AG08395 (cell line): Measurements from ENCODE around the gene TPM4.
A peak's percentile ranks its signal among the peaks of the same experiment; 100 is the strongest.
"Not testable (repeated sequence)": the region's sequence is repeated elsewhere in the genome, so short reads cannot be mapped to it uniquely, and the experiment has no call there.

Experiments
- DNase-seq: peaks from one replicate; pipeline ENCODE4 v3.0.0; 2012; ENCODE audit warnings: mixed read lengths, low spot score

Gene TPM4

DNA sequence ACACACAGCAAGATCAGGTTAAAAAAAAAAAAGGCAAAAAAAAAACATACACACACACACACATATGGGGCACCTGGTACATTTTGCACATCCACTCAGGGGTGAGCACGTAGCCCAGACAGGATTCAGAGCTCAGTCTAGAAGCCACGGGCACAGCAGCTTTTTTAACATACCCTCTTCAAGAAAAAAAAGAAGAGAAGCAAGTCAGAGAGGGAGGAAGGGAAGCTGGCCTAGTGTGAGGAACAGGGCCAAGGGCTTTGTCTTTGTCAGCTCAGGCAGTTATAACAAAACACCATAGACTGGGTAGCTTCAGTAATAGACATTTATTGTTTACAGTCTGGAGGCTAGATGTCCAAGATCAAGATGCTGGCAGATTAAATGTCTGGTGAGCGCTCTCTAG, 2.3 kb upstream of the TPM4 start:
- no peak for DNase-seq

DNA sequence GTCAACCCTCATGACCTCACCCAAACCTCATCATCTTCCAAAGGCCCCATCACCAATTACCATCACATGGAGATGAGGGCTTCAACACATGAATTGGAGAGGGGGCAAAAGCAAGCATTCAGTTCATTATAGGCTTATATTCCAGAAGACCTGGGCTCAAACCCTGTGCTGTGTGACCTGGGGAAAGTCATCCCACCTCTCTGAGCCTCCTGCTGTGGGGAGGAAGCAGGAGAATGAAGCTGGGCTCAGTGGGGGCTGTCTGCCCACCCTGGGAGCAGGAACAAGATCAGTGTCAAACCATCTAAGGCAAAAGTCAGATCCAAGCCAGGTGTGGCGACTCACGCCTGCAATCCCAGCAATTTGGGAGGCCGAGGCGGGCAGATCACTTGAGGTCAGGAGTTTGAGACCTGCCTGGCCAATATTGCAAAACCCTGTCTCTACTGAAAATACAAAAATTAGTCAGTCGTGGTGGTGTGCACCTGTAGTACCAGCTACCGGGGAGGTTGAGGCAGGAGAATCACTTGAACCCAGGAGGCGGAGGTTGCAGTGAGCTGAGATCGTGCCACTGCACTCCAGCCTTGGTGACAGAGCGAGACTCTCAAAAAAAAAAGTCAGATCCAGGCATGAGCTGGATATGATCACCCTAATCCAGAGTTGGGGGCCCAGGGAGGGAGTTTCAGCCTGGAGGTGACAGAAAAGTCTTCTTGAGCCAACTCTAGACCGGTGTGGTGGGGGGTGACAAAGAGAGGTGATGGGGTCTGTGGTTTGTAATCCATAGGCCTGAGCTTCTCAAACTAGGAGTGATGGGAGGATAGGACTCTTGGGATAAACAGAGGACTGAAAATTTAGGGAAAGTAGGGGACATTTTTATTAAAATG, 1.6 kb upstream of the TPM4 start:
- no peak for DNase-seq

DNA sequence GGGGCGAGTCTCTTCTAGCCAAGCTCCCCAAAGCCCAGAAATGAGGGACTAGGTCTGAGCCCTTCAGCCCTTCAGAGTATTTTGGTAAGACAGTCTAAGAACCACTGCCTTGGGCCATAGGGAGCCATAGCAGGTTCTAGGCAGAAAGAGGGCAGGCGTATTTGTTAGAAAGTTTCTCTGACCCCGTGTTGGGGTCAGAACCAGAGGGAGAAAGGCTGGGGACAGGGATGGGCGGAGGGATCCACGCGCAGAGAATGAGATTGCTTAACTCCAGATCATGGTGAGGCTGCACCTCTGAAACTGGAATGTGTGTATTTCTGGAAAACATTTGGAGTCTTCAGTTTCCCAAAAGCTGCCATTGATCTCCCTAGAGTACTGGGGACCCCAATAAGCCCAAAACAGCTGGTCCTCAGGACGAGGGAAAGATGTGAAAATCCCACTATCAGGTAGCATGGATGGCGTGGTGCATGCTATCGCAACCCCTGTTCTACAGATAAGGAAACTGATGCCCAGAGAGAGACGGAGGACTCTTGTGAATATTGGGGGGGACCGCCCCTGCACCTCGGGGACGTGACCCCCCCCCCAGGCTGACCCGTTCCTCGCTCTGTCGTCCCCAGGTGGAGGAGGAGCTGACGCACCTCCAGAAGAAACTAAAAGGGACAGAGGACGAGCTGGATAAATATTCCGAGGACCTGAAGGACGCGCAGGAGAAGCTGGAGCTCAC, 703 bp upstream of the TPM4 start:
- DNase-seq: no peak

DNA sequence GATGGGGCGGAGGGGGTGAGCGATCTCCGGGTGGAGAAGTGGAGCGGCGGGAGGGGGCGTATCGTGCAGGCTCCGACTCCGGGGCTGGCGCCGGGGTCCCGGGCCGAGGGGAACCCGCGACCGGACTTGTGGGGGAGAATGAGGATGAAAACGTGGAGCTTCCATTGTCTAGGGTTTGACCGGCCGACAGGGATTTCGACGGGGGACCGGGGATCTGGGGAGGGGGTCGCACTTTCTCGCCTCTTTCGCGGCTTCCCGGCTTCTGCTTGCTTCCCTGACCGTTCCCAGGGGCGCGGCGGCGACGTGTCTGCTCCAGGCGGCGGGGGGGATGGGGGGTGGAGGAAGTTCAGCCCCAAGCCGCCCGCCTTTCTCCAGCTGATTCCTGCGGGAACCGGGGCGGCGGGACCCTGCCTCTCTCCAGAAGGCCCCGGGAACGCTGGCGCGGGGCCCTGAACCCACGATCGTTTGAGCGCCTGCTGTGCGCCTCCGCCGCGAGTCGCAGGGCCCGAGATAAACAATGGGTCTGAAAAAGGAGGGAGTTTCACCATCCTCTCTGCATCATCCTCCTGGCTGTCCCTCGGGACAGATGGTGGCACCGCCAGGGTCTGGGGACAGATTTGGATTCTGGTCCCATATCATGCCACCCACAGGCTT, 790 bp downstream of the TPM4 start:
- DNase-seq: no peak

DNA sequence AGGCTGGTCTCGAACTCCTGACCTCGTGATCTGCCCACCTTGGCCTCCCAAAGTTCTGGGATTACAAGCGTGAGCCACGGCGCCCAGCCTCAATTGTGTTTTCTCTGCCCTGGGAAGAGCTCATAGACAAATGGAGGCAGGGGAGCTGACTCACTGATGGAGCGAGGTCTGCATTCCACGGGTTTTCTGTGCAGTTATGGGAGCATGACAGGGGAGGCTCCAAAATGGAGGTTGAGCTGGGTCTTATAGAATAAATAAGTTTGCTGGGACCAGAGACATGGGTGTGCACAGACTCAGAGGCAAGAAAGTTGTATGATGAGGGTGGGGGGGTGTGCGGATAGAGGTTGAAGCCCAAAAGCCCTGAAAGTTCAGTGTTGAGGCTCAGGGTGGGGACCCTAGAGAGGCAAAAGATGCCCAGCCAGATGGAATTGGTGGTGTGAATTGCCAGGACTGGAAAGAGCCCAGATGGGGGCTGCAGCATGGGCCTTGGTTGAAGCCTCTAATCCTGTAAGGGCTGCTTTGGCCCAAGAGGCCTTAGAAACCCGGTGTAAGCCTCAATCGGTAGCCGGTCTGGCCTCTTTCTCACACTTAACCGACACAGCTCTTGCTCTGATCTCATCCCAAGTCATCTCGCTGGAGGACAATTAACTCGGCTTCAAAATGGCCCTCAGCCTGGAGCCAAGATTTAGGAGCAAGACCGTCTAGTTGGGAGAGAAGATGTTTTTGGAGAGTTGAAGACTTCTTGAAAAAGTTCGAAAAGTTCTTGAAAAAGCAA, 1.9 kb downstream of the TPM4 start:
- DNase-seq: no peak

DNA sequence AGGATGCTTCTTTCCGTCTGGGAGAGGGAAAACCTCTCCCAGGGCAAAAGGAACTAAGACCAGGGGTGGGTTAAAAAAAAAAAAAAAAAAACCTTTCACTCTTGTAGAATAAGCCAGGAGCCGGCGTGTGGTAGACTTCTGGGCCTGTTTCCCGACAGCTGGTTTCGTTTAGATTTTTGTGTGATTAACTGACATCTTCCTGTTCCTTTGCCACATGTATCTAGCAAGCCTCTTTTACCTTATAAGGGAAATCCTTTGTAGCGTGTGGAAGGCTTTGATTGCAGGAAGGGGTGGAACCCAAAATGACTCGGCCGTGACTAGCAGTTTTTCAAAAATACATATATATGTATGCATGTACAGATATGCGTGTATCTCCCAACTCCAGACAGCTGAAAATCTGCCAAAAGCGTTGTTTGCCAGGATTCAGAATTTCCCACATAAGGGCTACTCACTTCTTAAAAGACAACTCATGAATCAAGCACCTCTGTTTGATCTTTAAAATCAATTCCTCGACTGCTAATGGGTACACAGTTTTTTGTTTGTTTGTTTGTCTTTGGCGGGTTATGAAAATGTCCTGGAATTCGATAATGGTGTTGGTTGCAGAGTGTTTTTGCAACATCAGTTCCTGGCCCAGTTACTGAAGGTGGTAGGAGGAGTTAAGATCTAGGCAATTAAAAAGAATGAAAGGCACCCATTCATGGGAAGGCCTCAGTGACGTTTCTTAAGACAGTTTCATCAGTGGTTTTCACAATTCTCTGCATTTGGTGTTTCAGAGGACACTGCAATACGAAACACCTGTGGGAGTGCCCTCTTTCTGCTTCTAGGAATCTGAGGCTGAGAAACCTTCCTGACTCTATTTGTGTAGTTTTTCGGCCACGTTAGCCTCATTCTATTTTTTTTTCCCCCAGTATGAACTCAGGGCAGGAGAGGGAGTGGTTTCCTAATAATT, 2.7 kb downstream of the TPM4 start:
- peak; percentile 79 for DNase-seq

DNA sequence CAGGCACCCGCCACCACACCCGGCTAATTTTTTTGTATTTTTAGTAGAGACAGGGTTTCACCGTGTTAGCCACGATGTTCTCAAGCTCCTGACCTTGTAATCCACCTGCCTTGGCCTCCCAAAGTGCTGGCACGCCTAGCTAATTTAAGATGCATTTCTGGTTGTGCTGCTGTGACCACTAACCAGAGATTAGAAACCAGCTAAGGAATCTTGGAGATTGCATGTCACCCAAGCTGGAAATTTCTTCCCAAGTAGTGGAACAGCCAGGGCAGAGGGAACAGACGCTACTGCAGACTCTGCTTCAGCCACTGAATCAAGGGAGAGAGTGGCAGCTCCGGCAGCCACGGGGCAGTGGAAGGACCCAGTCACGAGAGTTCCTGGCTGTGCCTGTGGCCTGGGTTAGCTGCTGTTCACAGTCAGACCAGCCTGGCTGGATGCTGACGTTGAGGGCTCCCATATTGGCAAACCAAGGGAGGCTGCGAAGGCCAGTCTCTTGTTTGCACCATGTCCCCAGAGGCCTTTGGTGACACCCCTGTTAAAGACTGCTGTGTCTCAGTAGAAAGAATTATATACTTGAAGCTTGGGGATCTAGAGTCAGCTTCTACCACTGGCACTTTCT, 7.9 kb downstream of the TPM4 start:
- no peak for DNase-seq

DNA sequence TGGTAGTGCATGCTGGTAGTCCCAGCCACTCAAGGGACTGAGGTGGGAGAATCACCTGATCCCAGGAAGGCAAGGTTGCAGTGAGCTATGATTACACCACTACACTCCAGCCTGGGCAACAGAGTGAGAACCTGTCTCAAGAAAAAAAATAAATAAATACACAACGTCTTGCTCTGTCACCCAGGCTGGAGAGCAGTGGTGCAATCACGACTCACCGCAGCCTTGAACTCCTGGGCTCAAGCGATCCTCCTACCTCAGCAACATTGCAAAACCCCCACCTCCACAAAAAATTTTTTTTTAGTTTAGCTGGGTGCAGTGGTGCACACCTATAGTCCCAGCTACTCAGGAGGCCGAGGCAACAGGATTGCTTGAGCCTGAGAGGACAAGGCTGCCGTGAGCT, 8.8 kb downstream of the TPM4 start:
- DNase-seq: no peak

DNA sequence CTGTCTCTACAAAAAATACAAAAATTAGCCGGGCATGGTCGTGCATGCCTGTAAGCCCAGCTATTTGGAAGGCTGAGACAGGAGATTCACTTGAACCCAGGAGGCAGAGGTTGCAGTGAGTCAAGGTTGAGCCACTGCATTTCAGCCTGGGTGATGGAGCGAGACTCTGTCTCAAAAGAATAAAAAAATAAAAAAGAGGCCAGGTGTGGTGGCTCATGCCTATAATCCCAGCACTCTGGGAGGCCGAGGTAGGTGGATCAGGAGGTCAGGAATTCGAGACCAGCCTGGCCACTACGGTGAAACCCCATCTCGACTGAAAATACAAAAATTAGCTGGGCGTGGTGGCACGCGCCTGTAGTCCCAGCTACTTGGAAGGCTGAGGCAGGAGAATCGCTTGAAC, 11.1 kb downstream of the TPM4 start:
- DNase-seq: not testable (repeated sequence)

DNA sequence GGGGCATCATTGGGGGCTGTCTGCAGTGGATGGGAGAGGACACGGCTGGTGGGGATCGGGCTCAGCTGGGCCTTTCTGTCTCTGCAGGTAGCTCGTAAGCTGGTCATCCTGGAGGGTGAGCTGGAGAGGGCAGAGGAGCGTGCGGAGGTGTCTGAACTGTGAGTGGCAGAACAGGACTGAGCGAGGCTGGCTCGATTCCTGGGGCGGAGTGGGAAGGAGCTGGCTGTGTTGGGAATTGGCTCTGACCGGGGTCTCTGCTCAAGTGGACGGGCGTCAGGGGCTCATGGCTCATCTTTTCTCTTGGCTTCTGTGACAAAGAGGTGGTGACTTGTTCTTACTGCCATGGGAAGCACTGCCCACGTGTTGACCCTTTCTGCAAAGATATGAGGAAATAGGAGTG, 11.6 kb downstream of the TPM4 start:
- no peak for DNase-seq

DNA sequence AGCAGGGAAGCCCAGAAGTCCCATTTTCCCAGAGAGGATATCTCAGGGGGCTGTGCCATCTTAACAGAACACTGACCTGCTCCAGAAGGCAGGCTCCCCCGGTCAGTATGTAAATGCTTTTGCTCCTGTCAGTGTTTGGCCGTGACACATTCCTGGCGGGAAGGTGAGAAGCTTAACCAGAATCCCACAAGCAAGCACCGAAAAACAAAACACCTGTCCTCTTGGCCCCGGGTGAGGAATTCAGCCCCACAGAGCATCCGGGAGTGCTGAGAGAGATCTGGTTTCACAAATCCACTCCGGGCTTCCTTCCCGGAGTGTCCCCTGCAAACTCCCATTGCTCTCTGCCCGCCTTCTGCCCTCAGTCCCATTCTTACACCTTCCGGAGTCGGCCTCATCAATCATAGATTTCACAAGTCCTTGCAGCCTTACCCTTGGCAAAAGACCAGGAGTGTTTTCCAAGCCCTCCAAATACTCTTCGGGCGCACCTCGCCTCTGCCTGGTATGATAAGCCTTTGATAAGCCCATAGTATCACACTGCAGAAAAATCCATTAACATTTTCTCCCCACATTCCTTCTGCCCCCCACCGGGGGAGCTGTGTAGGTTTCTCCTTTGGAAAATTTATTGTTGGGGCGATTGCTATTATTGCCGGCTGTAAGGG, 12.2 kb downstream of the TPM4 start:
- DNase-seq: no peak

DNA sequence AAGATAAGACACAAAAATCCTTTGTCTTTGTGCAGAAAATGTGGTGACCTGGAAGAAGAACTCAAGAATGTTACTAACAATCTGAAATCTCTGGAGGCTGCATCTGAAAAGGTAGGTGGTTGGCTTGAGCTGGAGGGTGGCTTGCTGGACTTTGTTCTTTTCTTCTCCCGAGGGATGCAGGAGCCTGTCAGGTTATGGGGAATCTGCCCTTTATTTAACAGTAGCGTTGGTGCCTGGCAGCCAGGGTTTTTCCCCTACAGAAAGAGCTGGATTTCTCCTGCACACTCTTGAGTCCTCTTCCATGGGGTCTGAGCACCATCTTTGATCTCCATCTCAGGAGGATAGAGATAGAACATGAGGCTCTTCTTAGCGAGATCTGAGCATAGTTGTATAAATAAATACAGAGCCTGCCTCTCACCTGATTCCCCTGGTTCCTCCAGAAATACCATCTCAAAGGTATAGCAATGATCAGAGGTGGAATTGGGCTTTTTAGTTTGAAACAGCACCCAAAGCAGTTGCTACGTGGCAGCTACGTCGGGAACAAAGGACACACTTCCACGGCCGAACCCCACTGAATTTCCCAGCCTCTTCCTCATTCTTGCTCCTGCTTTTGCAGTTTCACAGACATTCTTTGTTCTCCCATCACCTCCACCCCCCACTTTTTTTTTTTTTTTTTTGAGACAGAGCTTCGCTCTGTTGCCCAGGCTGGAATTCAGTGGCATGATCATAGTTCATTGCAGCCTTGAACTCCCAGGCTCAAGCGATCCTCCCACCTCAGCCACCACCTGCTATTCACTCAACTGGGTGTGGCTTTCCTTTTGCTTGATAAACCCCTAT, 12.9 kb downstream of the TPM4 start:
- no peak for DNase-seq

DNA sequence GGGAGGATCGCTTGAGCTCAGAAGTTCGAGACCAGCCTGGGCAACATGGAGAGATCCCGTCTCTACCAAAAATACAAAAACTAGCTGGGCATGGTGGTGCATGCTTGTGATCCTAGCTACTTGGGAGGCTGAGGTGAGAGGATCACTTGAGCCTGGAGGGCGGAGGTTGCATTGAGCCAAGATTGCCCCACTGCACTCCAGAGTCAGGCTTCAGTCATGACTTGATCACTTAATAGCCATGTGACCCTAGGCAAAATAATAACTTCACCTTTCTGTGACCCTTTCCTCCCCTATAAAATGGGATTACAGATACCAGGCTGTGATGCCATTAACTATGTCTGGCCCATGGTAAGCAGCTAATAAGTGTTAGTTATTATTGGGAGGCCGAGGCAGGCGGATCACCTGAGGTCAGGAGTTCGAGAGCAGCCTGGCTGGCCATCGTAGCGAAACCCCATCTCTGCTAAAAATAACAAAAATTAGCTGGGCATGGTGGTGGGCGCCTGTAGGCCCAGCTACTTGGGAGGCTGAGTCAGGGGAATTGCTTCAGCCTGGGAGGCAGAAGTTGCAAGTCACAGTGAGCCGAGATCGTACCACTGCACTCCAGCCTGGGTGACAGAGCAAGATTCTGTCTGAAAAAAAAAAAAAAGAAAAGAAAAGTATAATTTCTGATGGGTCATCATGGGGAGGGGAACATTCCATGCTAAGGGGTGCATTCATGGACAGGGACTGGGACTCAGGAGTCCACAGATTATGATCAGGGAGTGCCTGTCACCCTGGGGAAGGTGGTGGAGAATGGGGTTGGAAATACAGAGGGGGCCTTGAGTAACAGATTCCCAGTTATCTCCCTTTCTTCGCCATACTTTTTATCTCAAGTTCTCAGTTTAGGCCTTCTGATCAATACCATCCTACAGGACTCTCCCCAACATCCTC, 15.5 kb downstream of the TPM4 start:
- DNase-seq: no peak

DNA sequence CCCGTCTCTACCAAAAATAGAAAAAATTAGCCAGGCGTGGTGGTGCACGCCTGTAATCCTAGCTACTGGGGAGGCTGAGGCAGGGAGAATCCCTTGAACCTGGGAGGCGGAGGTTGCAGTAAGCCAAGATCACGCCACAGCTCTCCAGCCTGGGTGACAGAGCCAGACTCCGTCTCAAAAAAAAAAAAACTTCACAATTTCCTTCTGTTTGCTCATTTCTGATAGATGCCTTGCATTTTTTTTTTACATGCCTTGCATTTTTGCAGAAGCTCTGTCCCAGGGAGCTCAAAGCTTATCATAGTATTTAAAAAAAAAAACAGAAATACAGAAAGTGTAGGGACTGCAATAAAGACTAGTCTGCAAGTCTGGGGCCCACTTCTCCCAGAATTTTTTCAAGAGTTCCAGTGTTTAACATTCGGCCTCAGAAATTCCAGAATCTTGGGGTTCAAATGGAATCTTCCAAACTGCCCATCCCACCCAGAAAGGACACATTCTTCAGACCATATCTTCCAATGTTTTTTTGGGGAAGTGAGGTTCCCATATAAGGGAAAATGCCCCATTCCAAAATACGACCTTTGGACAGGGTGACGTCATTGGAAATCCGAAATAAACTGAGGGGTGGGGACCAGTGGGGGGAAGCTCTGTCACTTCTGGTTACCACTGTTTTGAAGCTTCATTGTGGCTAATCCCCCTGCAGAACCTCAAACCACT, 18.2 kb downstream of the TPM4 start:
- no peak for DNase-seq

DNA sequence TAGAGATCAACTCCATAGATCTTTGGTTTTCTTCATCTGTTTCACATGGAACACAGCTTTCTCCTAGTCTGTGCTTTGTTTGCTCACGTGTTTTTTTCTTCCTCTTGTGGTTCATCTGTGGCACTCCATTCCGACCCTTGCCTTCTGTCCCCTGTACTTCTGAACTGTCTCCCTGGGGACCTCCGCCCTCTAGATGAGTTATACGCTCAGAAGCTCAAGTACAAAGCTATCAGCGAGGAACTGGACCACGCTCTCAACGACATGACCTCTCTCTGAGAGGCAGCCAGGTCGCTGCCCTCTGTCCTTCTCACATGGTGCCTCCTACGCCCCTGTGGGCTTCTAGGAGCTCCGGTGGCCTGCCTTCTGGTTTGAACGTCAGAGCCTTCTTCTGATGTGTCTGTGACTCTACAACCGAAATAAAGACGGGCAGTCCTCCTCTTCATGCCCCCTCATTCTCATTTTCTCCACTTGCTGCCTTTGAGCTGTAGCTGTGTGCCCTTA, 18.8 kb downstream of the TPM4 start:
- no peak for DNase-seq

DNA sequence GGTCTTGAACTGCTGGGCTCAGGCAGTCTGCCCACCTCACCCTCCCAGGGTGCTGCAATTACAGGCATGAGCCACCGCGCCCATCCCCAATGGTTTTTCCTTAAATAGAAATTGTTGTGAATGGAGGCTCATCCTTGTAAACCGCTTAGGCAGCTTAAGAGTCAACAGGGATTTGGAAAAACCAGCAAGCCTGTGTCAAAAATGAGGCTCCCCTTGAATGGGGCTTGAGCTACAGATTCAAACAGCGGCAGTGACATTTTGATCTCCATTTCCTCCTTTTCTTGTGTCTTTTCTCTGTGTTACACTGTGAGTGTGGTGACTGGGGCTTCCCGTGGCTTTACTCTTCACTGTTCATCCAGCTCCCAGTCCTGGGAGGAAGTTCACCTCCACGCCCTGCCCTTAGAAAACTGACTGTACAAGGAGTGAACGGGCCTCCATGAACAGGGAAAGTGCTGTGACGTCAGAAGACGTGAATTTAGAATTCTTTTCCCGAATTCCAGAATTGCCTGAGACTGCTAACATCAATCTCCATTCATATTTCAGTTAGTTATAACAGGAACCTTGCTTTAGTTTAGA, 20.1 kb downstream of the TPM4 start:
- no peak for DNase-seq

DNA sequence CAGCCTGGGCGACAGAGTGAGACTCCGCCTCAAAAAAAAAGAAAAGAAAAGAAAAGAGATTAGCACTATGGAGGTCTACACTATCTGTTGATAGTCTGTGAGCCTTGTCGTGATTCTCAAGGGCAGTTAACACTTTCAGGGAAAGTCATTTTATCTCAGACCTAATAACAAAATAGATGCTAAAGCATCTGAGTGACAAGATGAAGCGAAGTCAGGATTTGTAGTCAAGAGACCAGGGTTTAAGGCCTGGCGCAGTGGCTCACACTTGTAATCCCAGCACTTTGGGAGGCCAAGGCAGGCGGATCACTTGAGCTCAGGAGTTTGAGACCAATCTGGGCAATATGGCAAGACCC, 22.1 kb downstream of the TPM4 start:
- no peak for DNase-seq
